Liver (tissue), 3 donors: ENCODE measurements around the gene DKKL1.

Experiments used
- CTCF ChIP-seq: fragments of 150-350 bp; IDR thresholded peaks from 2 replicates; pipeline ENCODE4 v1.5.1; 2017; ENCODE audit warnings: improper control_type of control experiment, low read depth, low read length; ENCODE audit not compliant: missing input control
- EGR1 ChIP-seq, 2 donors: IDR thresholded peaks; 2 replicates each; pipeline ENCODE4 v1.6.1; 2016 to 2018; ENCODE audit warnings: antibody characterized with exemption in 2 of 2, low read depth in 2 of 2
- GABPA ChIP-seq, 2 donors: IDR thresholded peaks in 1 of 2; conservative IDR thresholded peaks in 1 of 2; 2 replicates each; pipeline ENCODE4 v1.6.1; 2016; ENCODE audit warnings: antibody characterized with exemption in 2 of 2, mild to moderate bottlenecking in 1 of 2, moderate library complexity in 1 of 2
- HNF4G ChIP-seq: IDR thresholded peaks from 2 replicates; pipeline ENCODE4 v1.6.1; 2016; ENCODE audit warnings: antibody characterized with exemption
- JUND ChIP-seq, 2 donors: IDR thresholded peaks; 2 replicates each; pipeline ENCODE4 v1.6.1; 2016; ENCODE audit warnings: antibody characterized with exemption in 2 of 2
- RAD21 ChIP-seq, 2 donors: IDR thresholded peaks; 2 replicates each; pipeline ENCODE4 v1.6.1; 2016; ENCODE audit warnings: antibody characterized with exemption in 2 of 2, mild to moderate bottlenecking in 2 of 2
- REST ChIP-seq: IDR thresholded peaks from 2 replicates; pipeline ENCODE4 v1.6.1; 2016; ENCODE audit warnings: antibody characterized with exemption, mild to moderate bottlenecking
- SP1 ChIP-seq: IDR thresholded peaks from 2 replicates; pipeline ENCODE4 v1.6.1; 2018; ENCODE audit warnings: antibody characterized with exemption, mild to moderate bottlenecking
- TAF1 ChIP-seq: conservative IDR thresholded peaks from 2 replicates; pipeline ENCODE4 v1.6.1; 2016; ENCODE audit warnings: antibody characterized with exemption, mild to moderate bottlenecking
- YY1 ChIP-seq: IDR thresholded peaks from 2 replicates; pipeline ENCODE4 v1.6.1; 2016; ENCODE audit warnings: antibody characterized with exemption, mild to moderate bottlenecking
- TF ChIP-seq, protein P1 (sequence below): IDR thresholded peaks from 2 replicates; pipeline ENCODE4 v1.6.1; 2016; ENCODE audit warnings: antibody characterized with exemption
- TF ChIP-seq, protein P2 (sequence below): IDR thresholded peaks from 2 replicates; pipeline ENCODE4 v1.6.1; 2016; ENCODE audit warnings: antibody characterized with exemption
- TF ChIP-seq, protein P3 (sequence below): IDR thresholded peaks from 2 replicates; pipeline ENCODE4 v1.6.1; 2016; ENCODE audit warnings: antibody characterized with exemption
- donor health status: healthy.
- donor health status: healthy.

GRCh38 chr19:49348305-49349189, 15.1 kb upstream of the DKKL1 start:
- TF ChIP-seq CTCF = no peak
- TF ChIP-seq, protein P1, sequence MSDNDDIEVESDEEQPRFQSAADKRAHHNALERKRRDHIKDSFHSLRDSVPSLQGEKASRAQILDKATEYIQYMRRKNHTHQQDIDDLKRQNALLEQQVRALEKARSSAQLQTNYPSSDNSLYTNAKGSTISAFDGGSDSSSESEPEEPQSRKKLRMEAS = no peak
- no peak for TF ChIP-seq YY1
- no peak for TF ChIP-seq REST
- no peak for TF ChIP-seq JUND (IDR thresholded peaks at IDR 0.05)
- no peak for TF ChIP-seq TAF1
- TF ChIP-seq, protein P2, sequence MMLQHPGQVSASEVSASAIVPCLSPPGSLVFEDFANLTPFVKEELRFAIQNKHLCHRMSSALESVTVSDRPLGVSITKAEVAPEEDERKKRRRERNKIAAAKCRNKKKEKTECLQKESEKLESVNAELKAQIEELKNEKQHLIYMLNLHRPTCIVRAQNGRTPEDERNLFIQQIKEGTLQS = no peak
- no peak for TF ChIP-seq SP1
- TF ChIP-seq RAD21 (IDR thresholded peaks at IDR 0.05) = no peak
- TF ChIP-seq, protein P3, sequence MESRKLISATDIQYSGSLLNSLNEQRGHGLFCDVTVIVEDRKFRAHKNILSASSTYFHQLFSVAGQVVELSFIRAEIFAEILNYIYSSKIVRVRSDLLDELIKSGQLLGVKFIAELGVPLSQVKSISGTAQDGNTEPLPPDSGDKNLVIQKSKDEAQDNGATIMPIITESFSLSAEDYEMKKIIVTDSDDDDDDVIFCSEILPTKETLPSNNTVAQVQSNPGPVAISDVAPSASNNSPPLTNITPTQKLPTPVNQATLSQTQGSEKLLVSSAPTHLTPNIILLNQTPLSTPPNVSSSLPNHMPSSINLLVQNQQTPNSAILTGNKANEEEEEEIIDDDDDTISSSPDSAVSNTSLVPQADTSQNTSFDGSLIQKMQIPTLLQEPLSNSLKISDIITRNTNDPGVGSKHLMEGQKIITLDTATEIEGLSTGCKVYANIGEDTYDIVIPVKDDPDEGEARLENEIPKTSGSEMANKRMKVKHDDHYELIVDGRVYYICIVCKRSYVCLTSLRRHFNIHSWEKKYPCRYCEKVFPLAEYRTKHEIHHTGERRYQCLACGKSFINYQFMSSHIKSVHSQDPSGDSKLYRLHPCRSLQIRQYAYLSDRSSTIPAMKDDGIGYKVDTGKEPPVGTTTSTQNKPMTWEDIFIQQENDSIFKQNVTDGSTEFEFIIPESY = no peak
- TF ChIP-seq GABPA (IDR thresholded peaks at IDR 0.05 in 1 of 2, conservative IDR thresholded peaks at IDR 0.05 in 1 of 2) = no peak
- TF ChIP-seq EGR1 (IDR thresholded peaks at IDR 0.05; ENCODE audit: low read depth in 2 of 2) = no peak
- no peak for TF ChIP-seq HNF4G
